HEK293 (cell line): ENCODE data around the gene RCC1.

Experiments used
- CTCF ChIA-PET: fragments of 350-600 bp; formaldehyde crosslinking; extraction: SDS; loops from one replicate; lab custom pipeline; 2021; ENCODE audit warnings: antibody characterized with exemption; lab: Yijun Ruan, JAX
- POLR2A ChIA-PET: fragments of 300-600 bp; formaldehyde crosslinking; extraction: SDS; loops from one replicate; lab custom pipeline; 2020; ENCODE audit warnings: antibody characterized with exemption, inconsistent platforms; lab: Yijun Ruan, JAX
- H3K27ac ChIP-seq: fragments of 200-500 bp; sonication (Bioruptor generic); 2 replicates; pipeline ENCODE4 v1.5.1; 2014; ENCODE audit warnings: low read depth, low read length, control low read depth, inconsistent platforms; ENCODE audit errors: extremely low read depth
- H3K36me3 ChIP-seq, 2 experiments: fragments of 200-500 bp in 1 of 2; sonication (Bioruptor generic) in 1 of 2; 1 replicate in 1 of 2; 2 replicates in 1 of 2; pipeline ENCODE4 v1.5.1; 2014 to 2017; ENCODE audit warnings: inconsistent platforms in 2 of 2, low read length in 2 of 2; ENCODE audit not compliant: control insufficient read depth in 2 of 2, insufficient read depth in 1 of 2
- H3K4me1 ChIP-seq: fragments of 200-500 bp; sonication (Bioruptor generic); 2 replicates; pipeline ENCODE4 v1.5.1; 2014; ENCODE audit warnings: mild to moderate bottlenecking, low read length, inconsistent platforms; ENCODE audit not compliant: control insufficient read depth, insufficient read depth
- H3K4me3 ChIP-seq: 2 replicates; pipeline ENCODE4 v1.5.1; 2011; ENCODE audit warnings: low read depth, mild to moderate bottlenecking, control low read depth, low read length, moderate library complexity
- H3K9me3 ChIP-seq: fragments of 200-500 bp; sonication (Bioruptor generic); 2 replicates; pipeline ENCODE4 v1.5.1; 2014; ENCODE audit warnings: low read depth, low read length, inconsistent platforms; ENCODE audit not compliant: control insufficient read depth, insufficient read depth
- GLIS2 ChIP-seq: fragments of 450-650 bp; formaldehyde crosslinking; IDR thresholded peaks from 2 replicates; pipeline ENCODE4 v1.5.1; 2016; ENCODE audit warnings: missing biosample characterization, missing genetic modification characterization
- KLF1 ChIP-seq: fragments of 450-650 bp; formaldehyde crosslinking; IDR thresholded peaks from 2 replicates; pipeline ENCODE4 v1.5.1; 2016; ENCODE audit warnings: missing biosample characterization, missing genetic modification characterization
- PRDM1 ChIP-seq: fragments of 450-650 bp; formaldehyde crosslinking; IDR thresholded peaks from 2 replicates; pipeline ENCODE4; 2016; ENCODE audit warnings: missing biosample characterization, missing genetic modification characterization
- SCRT1 ChIP-seq: fragments of 450-650 bp; formaldehyde crosslinking; IDR thresholded peaks from 2 replicates; pipeline ENCODE4 v1.5.1; 2016; ENCODE audit warnings: missing biosample characterization, missing genetic modification characterization, borderline replicate concordance
- ZBTB8A ChIP-seq: fragments of 450-650 bp; formaldehyde crosslinking; IDR thresholded peaks from 2 replicates; pipeline ENCODE4 v1.5.1; 2016; ENCODE audit warnings: missing biosample characterization, missing genetic modification characterization
- ZIC2 ChIP-seq: fragments of 450-650 bp; formaldehyde crosslinking; IDR thresholded peaks from 2 replicates; pipeline ENCODE4 v1.5.1; 2016; ENCODE audit warnings: missing biosample characterization, missing genetic modification characterization
- ZNF138 ChIP-seq: fragments of 450-650 bp; formaldehyde crosslinking; IDR thresholded peaks from 2 replicates; pipeline ENCODE4 v1.5.1; 2016; ENCODE audit warnings: missing biosample characterization, missing genetic modification characterization, borderline replicate concordance
- ZNF248 ChIP-seq: fragments of 450-650 bp; formaldehyde crosslinking; IDR thresholded peaks from 2 replicates; pipeline ENCODE4 v1.5.1; 2017; ENCODE audit warnings: missing biosample characterization, missing genetic modification characterization
- ZNF521 ChIP-seq: fragments of 450-650 bp; formaldehyde crosslinking; IDR thresholded peaks from 2 replicates; pipeline ENCODE4 v1.5.1; 2017; ENCODE audit warnings: missing biosample characterization, mild to moderate bottlenecking, missing genetic modification characterization
- ZNF530 ChIP-seq: fragments of 450-650 bp; formaldehyde crosslinking; IDR thresholded peaks from 2 replicates; pipeline ENCODE4 v1.5.1; 2016; ENCODE audit warnings: low read depth, missing biosample characterization, missing genetic modification characterization
- ZNF600 ChIP-seq: fragments of 450-650 bp; formaldehyde crosslinking; IDR thresholded peaks from 2 replicates; pipeline ENCODE4 v1.5.1; 2016; ENCODE audit warnings: missing biosample characterization, missing genetic modification characterization
- ZXDB ChIP-seq: fragments of 450-650 bp; formaldehyde crosslinking; IDR thresholded peaks from 2 replicates; pipeline ENCODE4 v1.5.1; 2016; ENCODE audit warnings: missing biosample characterization, missing genetic modification characterization
- TF ChIP-seq, protein P1 (sequence below): fragments of 450-650 bp; formaldehyde crosslinking; IDR thresholded peaks from 2 replicates; pipeline ENCODE4 v1.5.1; 2016; ENCODE audit warnings: missing biosample characterization, missing genetic modification characterization
- TF ChIP-seq, protein P2 (sequence below): fragments of 450-650 bp; formaldehyde crosslinking; IDR thresholded peaks from 2 replicates; pipeline ENCODE4 v1.5.1; 2017; ENCODE audit warnings: missing biosample characterization, missing genetic modification characterization

RCC1 gene

DNA sequence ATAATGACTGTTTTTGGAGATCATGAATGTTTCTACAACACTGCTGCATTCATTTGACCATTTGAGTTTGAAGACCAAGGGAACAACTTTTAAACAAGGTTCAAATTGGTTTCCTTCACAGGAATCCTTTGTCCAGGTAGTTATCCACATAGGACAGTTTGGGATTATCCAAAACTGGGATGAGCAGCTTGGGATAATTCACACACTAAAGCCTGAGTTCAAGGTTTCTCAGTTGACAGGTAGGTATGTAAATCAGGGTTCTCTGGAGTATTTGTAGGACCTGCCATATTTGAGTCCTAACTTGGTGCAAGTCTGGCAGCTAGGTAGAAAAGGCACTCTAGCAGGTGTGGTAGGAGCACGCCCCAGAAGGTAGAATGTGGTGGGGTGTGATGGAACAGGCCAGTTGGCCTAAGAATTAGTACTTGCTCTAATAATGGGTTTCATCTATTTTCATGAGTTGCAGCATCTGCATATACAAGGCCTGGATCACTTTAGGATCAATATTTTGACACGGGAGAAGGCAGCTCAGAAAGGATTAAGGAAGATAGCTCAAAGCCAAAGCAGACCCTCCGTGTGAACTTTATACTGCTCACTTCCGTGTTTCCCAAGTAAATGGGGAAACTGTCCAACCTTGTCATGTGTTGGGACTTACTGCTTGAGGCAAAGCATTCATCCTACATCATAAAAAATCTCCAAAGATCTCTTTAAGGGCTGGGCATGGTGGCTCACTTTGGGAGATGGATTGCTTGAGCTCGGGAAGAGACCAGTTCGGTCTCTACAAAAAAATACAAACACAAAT lies 72.1 kb downstream of the RCC1 start (continued):
- TF ChIP-seq ZXDB (tag by site-specific recombination) (no peak), ZNF530 (no peak), ZBTB8A (tag by site-specific recombination) (no peak), ZNF248 (tag by site-specific recombination) (no peak), ZNF600 (tag by site-specific recombination) (peak; percentile 40), ZNF521 (no peak), ZIC2 (tag by site-specific recombination) (no peak), ZNF138 (tag by site-specific recombination) (no peak)

DNA sequence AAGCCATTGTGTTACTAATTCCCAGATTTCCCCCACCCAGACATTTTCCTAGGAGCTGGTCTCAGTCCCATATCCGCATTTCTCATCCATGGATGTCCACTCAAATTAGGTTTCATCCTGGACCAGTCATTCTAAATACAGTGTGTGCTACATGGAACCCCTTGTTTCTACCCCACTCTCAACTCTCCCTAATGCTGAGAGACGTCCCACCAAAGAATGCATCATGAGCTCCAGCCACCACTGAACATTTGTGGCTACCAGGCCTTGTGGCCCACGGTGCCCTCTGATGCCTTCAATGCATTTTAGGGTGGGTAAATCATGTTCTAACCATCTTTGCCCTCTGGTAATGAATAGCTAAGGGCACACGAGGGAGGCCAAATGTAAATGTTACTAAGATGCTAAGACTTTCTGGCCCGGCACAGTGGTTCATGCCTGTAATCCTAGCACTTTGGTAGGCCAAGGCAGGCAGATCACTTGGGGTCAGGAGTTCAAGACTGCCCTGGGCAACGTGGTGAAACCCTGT lies 72.9 kb downstream of the RCC1 start:
- H3K4me1 ChIP-seq = no peaks in the 10 kb centered on the region; the same call in 1 of the 2 replicates
- no peak overlapping the region for H3K27ac ChIP-seq
- no peak overlapping the region for H3K4me3 ChIP-seq
- H3K9me3 ChIP-seq = no peaks in the 10 kb centered on the region
- CTCF ChIA-PET = interaction anchor here (1.8 to 3.5 kb wide), 2 partner anchors 24 to 298 kb away, joined by 6 to 25 read pairs; no protein-coding TSS in a partner anchor
- peaks cover 22 to 56% of the 10 kb centered on the region in 2 experiments for H3K36me3 ChIP-seq
- TF ChIP-seq KLF1 (tag by site-specific recombination) = no peak
- no peak for TF ChIP-seq GLIS2 (tag by site-specific recombination)
- TF ChIP-seq SCRT1 = no peak
- POLR2A ChIA-PET = interaction anchor here (0.7 to 3.3 kb wide), 7 partner anchors 9 to 900 kb away, joined by 3 to 30 read pairs (median 5); partner anchors contain the start of genes TAF12 and TRNAU1AP

DNA sequence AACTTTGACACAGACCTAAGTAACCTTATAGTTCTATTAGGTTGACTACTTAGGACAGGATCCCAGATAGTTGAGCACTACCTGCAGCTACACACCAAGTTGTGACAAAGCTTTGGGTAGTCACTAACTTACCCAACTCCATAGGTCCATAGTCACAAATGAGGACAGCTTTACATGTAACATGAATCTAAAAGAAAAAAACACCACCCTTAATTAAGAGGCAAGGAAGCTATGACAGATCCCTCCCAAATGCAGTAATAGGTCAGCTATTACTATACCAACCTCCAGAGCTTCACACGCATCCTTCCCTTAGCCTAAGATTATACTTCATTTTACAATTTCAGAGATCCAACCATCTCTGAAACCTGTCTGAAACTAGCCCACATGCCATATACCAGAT lies 73.6 kb downstream of the RCC1 start:
- Histone ChIP-seq H3K4me1 (no peaks in the 10 kb centered on the region; the same call in 1 of the 2 replicates), H3K9me3 (no peaks in the 10 kb centered on the region), H3K4me3 (no peak overlapping the region), H3K27ac (peak overlapping the region; percentile 33; the same call in 1 of the 2 replicates), H3K36me3 (peaks cover 18 to 50% of the 10 kb centered on the region in 2 experiments)
- ChIA-PET CTCF (interaction anchor here (0.6 to 3.5 kb wide), 6 partner anchors 23 to 330 kb away, joined by 3 to 25 read pairs (median 5); no protein-coding TSS in a partner anchor), POLR2A (interaction anchor here (0.7 to 3.3 kb wide), 8 partner anchors 10 to 901 kb away, joined by 3 to 30 read pairs (median 6); partner anchors contain the start of genes TAF12 and TRNAU1AP)
- TF ChIP-seq, protein P1, sequence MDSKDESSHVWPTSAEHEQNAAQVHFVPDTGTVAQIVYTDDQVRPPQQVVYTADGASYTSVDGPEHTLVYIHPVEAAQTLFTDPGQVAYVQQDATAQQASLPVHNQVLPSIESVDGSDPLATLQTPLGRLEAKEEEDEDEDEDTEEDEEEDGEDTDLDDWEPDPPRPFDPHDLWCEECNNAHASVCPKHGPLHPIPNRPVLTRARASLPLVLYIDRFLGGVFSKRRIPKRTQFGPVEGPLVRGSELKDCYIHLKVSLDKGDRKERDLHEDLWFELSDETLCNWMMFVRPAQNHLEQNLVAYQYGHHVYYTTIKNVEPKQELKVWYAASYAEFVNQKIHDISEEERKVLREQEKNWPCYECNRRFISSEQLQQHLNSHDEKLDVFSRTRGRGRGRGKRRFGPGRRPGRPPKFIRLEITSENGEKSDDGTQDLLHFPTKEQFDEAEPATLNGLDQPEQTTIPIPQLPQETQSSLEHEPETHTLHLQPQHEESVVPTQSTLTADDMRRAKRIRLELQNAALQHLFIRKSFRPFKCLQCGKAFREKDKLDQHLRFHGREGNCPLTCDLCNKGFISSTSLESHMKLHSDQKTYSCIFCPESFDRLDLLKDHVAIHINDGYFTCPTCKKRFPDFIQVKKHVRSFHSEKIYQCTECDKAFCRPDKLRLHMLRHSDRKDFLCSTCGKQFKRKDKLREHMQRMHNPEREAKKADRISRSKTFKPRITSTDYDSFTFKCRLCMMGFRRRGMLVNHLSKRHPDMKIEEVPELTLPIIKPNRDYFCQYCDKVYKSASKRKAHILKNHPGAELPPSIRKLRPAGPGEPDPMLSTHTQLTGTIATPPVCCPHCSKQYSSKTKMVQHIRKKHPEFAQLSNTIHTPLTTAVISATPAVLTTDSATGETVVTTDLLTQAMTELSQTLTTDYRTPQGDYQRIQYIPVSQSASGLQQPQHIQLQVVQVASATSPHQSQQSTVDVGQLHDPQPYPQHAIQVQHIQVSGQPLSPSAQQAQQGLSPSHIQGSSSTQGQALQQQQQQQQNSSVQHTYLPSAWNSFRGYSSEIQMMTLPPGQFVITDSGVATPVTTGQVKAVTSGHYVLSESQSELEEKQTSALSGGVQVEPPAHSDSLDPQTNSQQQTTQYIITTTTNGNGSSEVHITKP (tag by site-specific recombination) = peak; percentile 20; the same call in 1 of the 2 replicates
- TF ChIP-seq, protein P2, sequence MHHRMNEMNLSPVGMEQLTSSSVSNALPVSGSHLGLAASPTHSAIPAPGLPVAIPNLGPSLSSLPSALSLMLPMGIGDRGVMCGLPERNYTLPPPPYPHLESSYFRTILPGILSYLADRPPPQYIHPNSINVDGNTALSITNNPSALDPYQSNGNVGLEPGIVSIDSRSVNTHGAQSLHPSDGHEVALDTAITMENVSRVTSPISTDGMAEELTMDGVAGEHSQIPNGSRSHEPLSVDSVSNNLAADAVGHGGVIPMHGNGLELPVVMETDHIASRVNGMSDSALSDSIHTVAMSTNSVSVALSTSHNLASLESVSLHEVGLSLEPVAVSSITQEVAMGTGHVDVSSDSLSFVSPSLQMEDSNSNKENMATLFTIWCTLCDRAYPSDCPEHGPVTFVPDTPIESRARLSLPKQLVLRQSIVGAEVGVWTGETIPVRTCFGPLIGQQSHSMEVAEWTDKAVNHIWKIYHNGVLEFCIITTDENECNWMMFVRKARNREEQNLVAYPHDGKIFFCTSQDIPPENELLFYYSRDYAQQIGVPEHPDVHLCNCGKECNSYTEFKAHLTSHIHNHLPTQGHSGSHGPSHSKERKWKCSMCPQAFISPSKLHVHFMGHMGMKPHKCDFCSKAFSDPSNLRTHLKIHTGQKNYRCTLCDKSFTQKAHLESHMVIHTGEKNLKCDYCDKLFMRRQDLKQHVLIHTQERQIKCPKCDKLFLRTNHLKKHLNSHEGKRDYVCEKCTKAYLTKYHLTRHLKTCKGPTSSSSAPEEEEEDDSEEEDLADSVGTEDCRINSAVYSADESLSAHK = no peak
- TF ChIP-seq PRDM1 (tag by site-specific recombination) = no peak
